COR-L47 (cell line): Measurements from ENCODE around the gene CFAP97.
"Not testable (repeated sequence)": the region's sequence is repeated elsewhere in the genome, so short reads cannot be mapped to it uniquely, and the experiment has no call there.

ENCODE experiments used
- DNase-seq: peaks from one replicate; lab custom pipeline; 2025; lab: John Stamatoyannopoulos, UW

Gene CFAP97

GRCh38 chr4:185198189-185198588 is 5.6 kb downstream of the CFAP97 start:
- not testable (repeated sequence) for DNase-seq

GRCh38 chr4:185196437-185196836 is 7.4 kb downstream of the CFAP97 start:
- no peak for DNase-seq

- DNase-seq = no peak
These were observed 8.6 kb downstream of the CFAP97 start for GRCh38 chr4:185194924-185195888.

- DNase-seq = no peak
These were observed 11.7 kb downstream of the CFAP97 start for GRCh38 chr4:185192059-185192458.

GRCh38 chr4:185190306-185190856 is 13.4 kb downstream of the CFAP97 start:
- DNase-seq = no peak

- no peak for DNase-seq
These were observed 14.0 kb downstream of the CFAP97 start for GRCh38 chr4:185189606-185190305.

- no peak for DNase-seq
These were observed 17.0 kb downstream of the CFAP97 start for GRCh38 chr4:185186769-185187168.

GRCh38 chr4:185183622-185184281 is 20.0 kb downstream of the CFAP97 start:
- peak; percentile 95 for DNase-seq

GRCh38 chr4:185182239-185182638 is 21.6 kb downstream of the CFAP97 start:
- DNase-seq = no peak

- no peak for DNase-seq
These were observed 24.3 kb downstream of the CFAP97 start for GRCh38 chr4:185179488-185179887.

GRCh38 chr4:185171373-185172071 is 32.3 kb downstream of the CFAP97 start:
- DNase-seq = no peak

GRCh38 chr4:185167234-185167633 is 36.6 kb downstream of the CFAP97 start:
- DNase-seq = no peak

GRCh38 chr4:185165605-185166063 is 38.2 kb downstream of the CFAP97 start:
- DNase-seq = no peak

- no peak for DNase-seq
These were observed 52.5 kb downstream of the CFAP97 start for GRCh38 chr4:185151296-185151695.

- no peak for DNase-seq
These were observed 54.4 kb downstream of the CFAP97 start for GRCh38 chr4:185149392-185149791.

- no peak for DNase-seq
These were observed 58.2 kb downstream of the CFAP97 start for GRCh38 chr4:185145572-185145971.

GRCh38 chr4:185144601-185145240 is 59.1 kb downstream of the CFAP97 start:
- DNase-seq = no peak

GRCh38 chr4:185143601-185143969 is 60.2 kb downstream of the CFAP97 start:
- peak; percentile 26 for DNase-seq

GRCh38 chr4:185142912-185143600 is 60.7 kb downstream of the CFAP97 start, which contains the start of gene SLC25A4:
Gene SLC25A4 (plus strand): TSS chr4:185143266. CDS start chr4:185143373, 107 bp downstream.
- DNase-seq = peak; percentile 81

GRCh38 chr4:185142564-185142911 is 61.3 kb downstream of the CFAP97 start:
- no peak for DNase-seq
